VCaP (cell line): Measurements from ENCODE around the gene AKR1A1.
"Not testable (repeated sequence)": the region's sequence is repeated elsewhere in the genome, so short reads cannot be mapped to it uniquely, and the experiment has no call there.

Experiments used
- H3K27ac ChIP-seq: fragments of 450-650 bp; 2 replicates; pipeline ENCODE4 v1.5.1; 2017
- TF ChIP-seq, protein P1 (sequence below): fragments of 450-650 bp; conservative IDR thresholded peaks from 2 replicates; pipeline ENCODE4 v1.5.1; 2017; ENCODE audit warnings: mild to moderate bottlenecking, moderate library complexity

Gene AKR1A1

GRCh38 chr1:45594412-45594811 is 43.8 kb downstream of the AKR1A1 start:
- TF ChIP-seq, protein P1, sequence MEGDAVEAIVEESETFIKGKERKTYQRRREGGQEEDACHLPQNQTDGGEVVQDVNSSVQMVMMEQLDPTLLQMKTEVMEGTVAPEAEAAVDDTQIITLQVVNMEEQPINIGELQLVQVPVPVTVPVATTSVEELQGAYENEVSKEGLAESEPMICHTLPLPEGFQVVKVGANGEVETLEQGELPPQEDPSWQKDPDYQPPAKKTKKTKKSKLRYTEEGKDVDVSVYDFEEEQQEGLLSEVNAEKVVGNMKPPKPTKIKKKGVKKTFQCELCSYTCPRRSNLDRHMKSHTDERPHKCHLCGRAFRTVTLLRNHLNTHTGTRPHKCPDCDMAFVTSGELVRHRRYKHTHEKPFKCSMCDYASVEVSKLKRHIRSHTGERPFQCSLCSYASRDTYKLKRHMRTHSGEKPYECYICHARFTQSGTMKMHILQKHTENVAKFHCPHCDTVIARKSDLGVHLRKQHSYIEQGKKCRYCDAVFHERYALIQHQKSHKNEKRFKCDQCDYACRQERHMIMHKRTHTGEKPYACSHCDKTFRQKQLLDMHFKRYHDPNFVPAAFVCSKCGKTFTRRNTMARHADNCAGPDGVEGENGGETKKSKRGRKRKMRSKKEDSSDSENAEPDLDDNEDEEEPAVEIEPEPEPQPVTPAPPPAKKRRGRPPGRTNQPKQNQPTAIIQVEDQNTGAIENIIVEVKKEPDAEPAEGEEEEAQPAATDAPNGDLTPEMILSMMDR = no peak
- H3K27ac ChIP-seq = no peak overlapping the region

DNA sequence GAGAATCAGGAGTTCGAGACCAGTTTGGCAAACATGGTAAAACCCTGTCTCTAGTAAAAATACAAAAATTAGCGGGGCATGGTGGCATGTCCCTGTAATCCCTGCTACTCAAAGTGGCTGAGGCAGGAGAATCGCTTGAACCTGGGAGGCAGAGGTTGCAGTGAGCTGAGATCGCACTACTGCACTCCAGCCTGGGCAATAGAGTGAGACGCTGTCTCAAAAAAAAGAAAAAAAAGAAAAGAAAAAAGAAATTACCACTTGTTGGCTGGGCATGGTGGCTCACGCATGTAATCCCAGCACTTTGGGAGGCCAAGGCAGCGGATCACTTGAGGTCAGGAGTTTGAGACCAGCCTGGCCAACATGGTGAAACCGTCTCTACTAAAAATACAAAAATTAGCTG is 46.1 kb downstream of the AKR1A1 start:
- not testable (repeated sequence) for H3K27ac ChIP-seq

DNA sequence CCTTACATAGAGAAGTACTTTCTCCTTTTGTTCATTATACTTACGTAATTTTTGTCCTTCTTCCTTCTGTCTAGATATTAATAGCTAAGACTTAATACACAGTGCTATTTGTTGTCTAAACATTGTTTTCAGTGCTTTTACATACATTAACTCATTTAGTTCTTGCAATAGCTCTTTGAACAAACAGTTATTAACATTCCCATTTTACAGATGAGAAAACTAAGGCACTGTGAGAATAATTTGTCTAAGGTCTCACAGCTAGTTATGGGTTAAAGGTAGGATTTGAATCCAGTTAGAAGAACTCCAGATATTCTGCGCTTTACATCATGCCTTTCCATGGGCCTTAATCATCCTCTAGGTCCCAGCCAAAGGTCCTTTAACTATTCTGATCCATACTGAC is 53.6 kb downstream of the AKR1A1 start:
- TF ChIP-seq, protein P1 = no peak
- no peak overlapping the region for H3K27ac ChIP-seq

DNA sequence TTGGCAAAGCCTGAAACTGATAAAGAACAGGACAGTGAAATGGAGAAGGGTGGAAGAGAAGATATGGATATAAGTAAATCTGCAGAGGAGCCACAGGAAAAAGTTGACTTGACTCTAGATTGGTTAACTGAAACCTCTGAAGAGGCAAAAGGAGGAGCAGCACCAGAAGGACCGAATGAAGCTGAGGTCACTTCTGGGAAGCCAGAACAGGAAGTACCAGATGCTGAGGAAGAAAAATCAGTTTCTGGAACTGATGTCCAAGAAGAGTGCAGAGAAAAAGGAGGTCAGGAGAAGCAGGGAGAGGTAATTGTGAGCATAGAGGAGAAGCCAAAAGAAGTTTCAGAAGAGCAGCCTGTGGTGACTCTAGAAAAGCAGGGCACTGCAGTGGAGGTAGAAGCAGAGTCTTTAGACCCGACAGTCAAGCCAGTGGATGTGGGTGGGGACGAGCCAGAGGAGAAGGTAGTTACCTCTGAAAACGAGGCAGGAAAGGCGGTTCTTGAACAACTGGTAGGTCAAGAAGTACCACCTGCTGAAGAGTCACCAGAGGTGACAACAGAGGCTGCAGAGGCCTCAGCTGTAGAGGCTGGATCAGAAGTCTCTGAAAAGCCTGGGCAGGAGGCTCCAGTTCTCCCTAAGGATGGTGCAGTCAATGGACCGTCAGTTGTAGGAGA is 56.9 kb downstream of the AKR1A1 start:
- H3K27ac ChIP-seq = no peak overlapping the region
- TF ChIP-seq, protein P1 = no peak

DNA sequence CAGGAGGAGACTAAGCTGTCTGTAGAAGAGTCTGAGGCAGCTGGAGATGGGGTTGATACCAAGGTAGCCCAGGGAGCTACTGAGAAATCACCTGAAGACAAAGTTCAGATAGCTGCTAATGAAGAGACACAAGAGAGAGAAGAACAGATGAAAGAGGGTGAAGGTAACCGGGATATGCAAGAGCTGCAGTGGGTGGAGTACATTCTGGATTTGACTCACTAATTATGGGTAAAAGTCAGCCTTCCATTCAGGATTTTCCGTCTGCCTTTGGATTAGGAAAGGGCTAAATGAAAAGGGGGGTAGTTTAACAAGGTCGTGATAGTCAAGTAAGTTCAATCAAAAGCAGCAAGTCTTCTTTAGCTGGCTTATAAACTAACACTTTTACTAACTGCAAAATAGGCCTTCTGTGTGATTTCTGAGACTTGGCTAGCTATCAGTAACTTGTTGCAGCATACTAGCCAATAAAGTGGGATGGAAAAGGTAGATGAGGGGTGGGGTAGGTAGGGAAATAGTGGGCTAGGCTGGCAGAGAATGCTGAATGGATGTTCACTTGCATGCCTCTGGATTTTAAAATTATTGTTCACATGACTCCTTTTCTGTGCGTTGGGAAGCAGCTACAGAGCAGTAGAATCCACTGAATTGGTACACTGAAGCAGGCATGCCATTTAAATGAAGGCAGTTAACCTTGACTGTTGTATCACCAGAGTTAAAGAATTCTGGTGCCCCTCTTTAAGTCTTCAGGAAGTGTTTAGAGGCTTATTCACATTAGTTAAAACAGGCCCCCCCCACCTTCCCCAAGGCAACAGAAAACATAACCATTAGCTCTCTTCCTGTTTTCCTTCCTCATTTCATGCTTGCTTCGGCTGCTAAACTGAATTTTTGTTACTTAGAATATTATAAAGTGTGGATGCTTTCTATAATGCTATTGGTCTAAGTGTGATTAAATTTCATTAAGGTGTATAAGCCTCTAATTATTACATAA is 57.8 kb downstream of the AKR1A1 start:
- TF ChIP-seq, protein P1 = no peak
- H3K27ac ChIP-seq = no peak overlapping the region

DNA sequence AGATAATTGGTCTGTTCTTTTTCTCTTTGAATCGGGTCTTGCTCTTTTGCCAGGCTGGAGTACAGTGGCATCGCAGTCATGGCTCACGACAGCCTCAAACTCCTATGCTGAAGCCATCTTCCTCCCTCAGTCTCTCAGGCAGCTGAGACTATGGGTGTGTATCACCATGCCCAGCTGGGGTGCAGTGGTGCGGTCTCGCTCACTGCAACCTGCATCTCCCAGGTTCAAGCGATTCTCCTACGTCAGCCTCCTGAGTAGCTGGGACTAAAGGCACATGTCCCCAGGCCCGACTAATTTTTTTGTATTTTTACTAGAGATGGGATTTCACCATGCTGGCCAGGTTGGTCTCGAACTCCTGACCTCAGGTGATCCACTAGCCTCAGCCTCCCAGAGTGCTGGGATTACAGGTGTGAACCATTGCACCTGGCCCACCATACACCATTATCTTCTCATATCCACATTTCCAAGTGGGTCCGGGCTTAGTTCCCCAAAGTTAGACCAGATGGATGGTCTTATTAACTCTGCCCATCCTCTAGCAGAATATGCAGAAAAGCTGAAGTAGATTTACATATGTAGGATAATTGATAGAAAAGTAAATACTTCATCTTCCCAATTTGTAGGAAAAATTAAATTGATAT is 60.1 kb downstream of the AKR1A1 start:
- H3K27ac ChIP-seq = no peak overlapping the region
- TF ChIP-seq, protein P1 = no peak

DNA sequence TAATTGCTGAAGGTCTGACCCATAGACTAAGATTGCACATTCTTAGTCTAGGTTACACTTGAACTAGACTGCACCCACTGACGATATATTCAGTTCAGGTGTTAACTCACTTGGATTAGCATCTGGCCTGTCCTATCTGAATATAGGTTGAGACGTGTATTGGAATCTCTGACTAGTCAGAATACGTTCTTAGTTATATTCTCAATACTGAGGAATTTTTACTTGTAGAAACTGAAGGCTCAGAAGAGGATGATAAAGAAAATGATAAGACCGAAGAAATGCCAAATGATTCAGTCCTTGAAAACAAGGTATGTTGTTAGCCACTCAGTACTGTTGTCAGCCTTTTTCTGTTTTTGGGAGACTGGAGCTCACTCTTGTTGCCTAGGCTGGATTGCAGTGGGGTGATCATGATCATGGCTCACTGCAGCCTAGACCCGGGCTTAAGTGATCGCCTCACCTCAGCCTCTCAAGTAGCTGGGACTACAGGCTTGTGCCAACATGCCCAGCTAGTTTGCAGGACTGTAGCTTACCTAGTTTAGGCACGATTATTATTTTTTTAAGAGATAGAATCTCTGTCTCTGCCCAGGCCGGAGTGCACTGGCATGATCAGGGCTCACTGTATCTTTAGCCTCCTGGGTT is 62.4 kb downstream of the AKR1A1 start:
- TF ChIP-seq, protein P1 = no peak
- H3K27ac ChIP-seq = no peak overlapping the region
